SJSA1 (cell line): ENCODE data around the gene PIK3AP1. TPM values are rescaled to one million over a fixed set of nuclear protein-coding genes. Genes with fewer than 3 reads are reported as not detected.
"Not testable (repeated sequence)": the region's sequence is repeated elsewhere in the genome, so short reads cannot be mapped to it uniquely, and the experiment has no call there.

Experiments
- DNase-seq, 2 experiments: peaks; one replicate each; pipeline ENCODE4 v3.0.0-alpha.2; 2015 to 2020; ENCODE audit warnings: low spot score in 2 of 2, low read depth in 1 of 2
- H3K27ac ChIP-seq: fragments of 250-450 bp; sonication (Bioruptor Pico); 2 replicates; pipeline ENCODE4 v1.5.1; 2020; ENCODE audit warnings: mild to moderate bottlenecking, moderate library complexity
- H3K27me3 ChIP-seq: fragments of 250-450 bp; sonication (Bioruptor Pico); replicated peaks from 2 replicates; pipeline ENCODE4 v1.5.1; 2020; ENCODE audit warnings: mild to moderate bottlenecking, moderate library complexity
- H3K36me3 ChIP-seq: fragments of 250-450 bp; sonication (Bioruptor Pico); 2 replicates; pipeline ENCODE4 v1.5.1; 2020; ENCODE audit warnings: mild to moderate bottlenecking
- H3K4me1 ChIP-seq: fragments of 250-450 bp; sonication (Bioruptor Pico); replicated peaks from 2 replicates; pipeline ENCODE4 v1.6.1; 2021; ENCODE audit warnings: mild to moderate bottlenecking
- H3K4me3 ChIP-seq: fragments of 250-450 bp; sonication (Bioruptor Pico); 2 replicates; pipeline ENCODE4 v1.5.1; 2020; ENCODE audit warnings: mild to moderate bottlenecking
- H3K9me3 ChIP-seq: fragments of 250-450 bp; sonication (Bioruptor Pico); replicated peaks from 2 replicates; pipeline ENCODE4 v1.5.1; 2020; ENCODE audit warnings: mild to moderate bottlenecking
- total RNA-seq: library from RNA; depleted of rRNA; stranded (reverse); fragments of >200 nt; shearing (Covaris generic); gene quantifications from 2 replicates; pipeline ENCODE4 v1.2.3, GENCODE V29; 2014

Gene PIK3AP1
- total RNA-seq, 1 experiment from 2014 or later = 0.95 TPM

- H3K4me3 ChIP-seq = no peak overlapping the region
- peaks cover 36% of the 10 kb centered on the region for H3K4me1 ChIP-seq
- H3K36me3 ChIP-seq = peaks cover 25% of the 10 kb centered on the region
- DNase-seq = no peak
- no peaks in the 10 kb centered on the region for H3K27me3 ChIP-seq
- H3K27ac ChIP-seq = no peak overlapping the region
- peaks cover 4% of the 10 kb centered on the region; the same call in 1 of the 2 replicates for H3K9me3 ChIP-seq
These were observed 135.8 kb downstream of the PIK3AP1 start for GRCh38 chr10:96584474-96584873.

- Histone ChIP-seq H3K27me3 (no peaks in the 10 kb centered on the region), H3K4me3 (no peak overlapping the region)
- no peak for DNase-seq
These were observed 136.3 kb downstream of the PIK3AP1 start for GRCh38 chr10:96584035-96584434.

DNA sequence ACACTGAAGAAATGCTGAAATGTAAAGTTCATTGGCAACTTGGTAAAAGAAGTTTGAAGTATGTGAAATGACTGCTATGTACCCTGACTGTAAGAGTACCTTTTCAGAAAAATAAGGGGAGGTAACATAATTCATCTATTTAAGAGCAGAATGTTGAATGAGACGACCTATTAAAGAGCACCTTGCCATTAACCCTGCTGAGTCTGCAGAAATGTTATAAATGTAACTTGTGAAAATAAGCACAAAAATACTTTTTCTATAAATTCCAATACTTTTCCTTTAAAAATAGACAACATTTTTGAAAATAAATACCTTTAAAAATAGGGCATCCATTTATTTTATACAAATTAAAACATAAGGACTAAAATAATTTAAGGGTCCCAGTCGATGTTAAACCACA, 141.2 kb downstream of the PIK3AP1 start:
- peaks cover 8% of the 10 kb centered on the region for H3K4me1 ChIP-seq
- H3K9me3 ChIP-seq = no peaks in the 10 kb centered on the region
- H3K27me3 ChIP-seq = no peaks in the 10 kb centered on the region
- H3K36me3 ChIP-seq = peaks cover 14% of the 10 kb centered on the region
- no peak for DNase-seq
- no peak overlapping the region for H3K27ac ChIP-seq
- H3K4me3 ChIP-seq = no peak overlapping the region

More at GRCh38 chr10:96584035-96584434, 136.3 kb downstream of the PIK3AP1 start:
- H3K36me3 ChIP-seq = peaks cover 25% of the 10 kb centered on the region
- peaks cover 4% of the 10 kb centered on the region; the same call in 1 of the 2 replicates for H3K9me3 ChIP-seq
- peaks cover 31% of the 10 kb centered on the region for H3K4me1 ChIP-seq
- H3K27ac ChIP-seq = no peak overlapping the region

GRCh38 chr10:96578633-96579032, 141.7 kb downstream of the PIK3AP1 start:
- H3K27me3 ChIP-seq = no peaks in the 10 kb centered on the region
- H3K36me3 ChIP-seq = peaks cover 14% of the 10 kb centered on the region
- no peak overlapping the region for H3K27ac ChIP-seq
- no peak overlapping the region for H3K4me3 ChIP-seq
- DNase-seq = no peak
- H3K4me1 ChIP-seq = peaks cover 8% of the 10 kb centered on the region
- no peaks in the 10 kb centered on the region for H3K9me3 ChIP-seq

- H3K27ac ChIP-seq = no peak overlapping the region
- H3K9me3 ChIP-seq = no peaks in the 10 kb centered on the region
- H3K36me3 ChIP-seq = peaks cover 14% of the 10 kb centered on the region
- H3K4me3 ChIP-seq = no peak overlapping the region
- H3K4me1 ChIP-seq = peaks cover 8% of the 10 kb centered on the region
- DNase-seq = no peak
- no peaks in the 10 kb centered on the region for H3K27me3 ChIP-seq
These were observed 142.3 kb downstream of the PIK3AP1 start for GRCh38 chr10:96578022-96578421.

DNA sequence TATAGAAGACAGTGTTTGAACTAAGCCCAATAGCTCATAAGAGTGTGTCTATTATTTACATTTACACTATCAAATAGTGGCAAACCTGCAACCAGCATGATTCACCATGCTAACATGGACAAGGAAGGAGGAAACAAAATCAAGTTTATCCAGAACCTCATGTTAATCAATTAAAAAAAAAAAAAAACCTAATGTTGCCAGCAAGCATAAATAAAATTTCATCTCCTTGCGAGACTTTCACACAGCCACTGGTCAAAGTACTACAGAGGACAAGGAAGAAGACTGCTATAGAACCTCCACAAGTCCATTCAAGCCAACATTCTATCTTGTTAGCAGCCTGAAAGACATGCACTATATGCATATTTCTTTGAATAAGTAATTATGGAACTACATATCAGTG, 143.2 kb downstream of the PIK3AP1 start:
- Histone ChIP-seq H3K27ac (no peak overlapping the region), H3K27me3 (no peaks in the 10 kb centered on the region), H3K4me1 (peaks cover 8% of the 10 kb centered on the region), H3K36me3 (peaks cover 16% of the 10 kb centered on the region), H3K9me3 (no peaks in the 10 kb centered on the region), H3K4me3 (no peak overlapping the region)
- DNase-seq = no peak

DNA sequence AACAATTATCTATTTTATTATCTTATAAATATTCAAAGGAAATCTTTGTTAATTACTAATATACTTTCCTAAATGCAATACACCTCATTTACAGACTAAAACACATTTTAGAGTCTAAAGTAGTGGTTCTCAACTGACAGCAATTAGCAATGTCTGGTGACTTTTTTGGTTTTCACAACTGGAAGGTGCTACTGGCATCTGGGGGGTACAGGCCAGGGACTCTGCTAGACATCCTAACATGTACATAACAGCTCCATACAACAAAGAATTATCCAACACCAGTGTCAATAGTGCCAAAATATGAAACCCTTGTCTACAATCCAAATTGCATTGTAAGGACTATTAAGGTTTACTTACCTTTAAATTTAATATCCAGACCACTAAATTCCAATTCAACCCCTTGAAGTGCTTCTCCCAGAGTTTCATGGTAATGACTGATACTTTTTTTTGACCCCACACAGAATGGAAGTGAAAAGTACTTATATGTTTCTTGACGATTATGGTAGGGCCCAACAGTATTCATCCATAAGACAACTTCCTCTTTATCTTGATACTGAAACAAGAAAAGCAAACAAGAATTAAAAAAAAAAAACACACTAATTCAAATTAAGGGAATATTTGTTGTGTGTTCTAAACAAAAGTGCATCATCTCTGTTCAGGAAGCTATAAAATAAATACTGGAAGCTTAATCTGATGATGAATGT, 143.9 kb downstream of the PIK3AP1 start:
- no peak for DNase-seq
- Histone ChIP-seq H3K27me3 (no peaks in the 10 kb centered on the region), H3K4me1 (peaks cover 8% of the 10 kb centered on the region), H3K4me3 (no peak overlapping the region), H3K9me3 (no peaks in the 10 kb centered on the region), H3K27ac (no peak overlapping the region), H3K36me3 (peaks cover 22% of the 10 kb centered on the region)

DNA sequence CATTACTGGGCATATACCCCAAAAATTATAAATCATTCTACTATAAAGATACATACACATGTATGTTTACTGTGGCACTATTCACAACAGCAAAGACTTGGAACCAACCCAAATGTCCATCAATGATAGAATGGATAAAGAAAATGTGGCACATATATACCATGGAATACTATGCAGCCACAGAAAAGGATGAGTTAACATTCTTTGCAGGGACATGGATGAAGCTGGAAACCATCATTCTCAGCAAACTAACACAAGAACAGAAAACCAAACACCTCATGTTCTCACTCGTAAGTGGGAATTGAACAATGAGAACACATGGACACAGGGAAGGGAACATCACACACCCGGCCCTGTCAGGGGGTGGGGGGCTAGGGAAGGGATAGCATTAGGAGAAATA, 145.8 kb downstream of the PIK3AP1 start:
- peaks cover 25% of the 10 kb centered on the region for H3K36me3 ChIP-seq
- not testable (repeated sequence) for DNase-seq, H3K27ac ChIP-seq, H3K4me1 ChIP-seq, H3K4me3 ChIP-seq, H3K27me3 ChIP-seq, H3K9me3 ChIP-seq

DNA sequence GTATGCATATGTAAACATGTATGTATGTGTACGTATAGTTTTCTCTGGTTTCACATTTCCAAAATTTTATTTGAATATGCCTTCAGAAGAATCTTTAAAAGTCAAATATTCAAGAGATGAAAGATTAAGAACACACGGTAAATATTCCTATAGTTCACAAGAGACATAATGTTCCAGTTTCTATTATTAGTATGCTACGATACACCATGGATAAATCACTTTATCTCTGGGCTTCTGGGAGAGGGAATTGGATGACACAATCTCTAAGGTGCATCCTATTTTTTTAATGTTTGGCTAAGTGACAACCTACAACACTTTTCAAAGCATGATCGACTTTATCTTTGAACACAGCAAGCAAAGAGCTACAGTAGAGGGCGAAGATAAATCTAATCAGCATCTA, 147.3 kb downstream of the PIK3AP1 start:
- DNase-seq = no peak
- Histone ChIP-seq H3K36me3 (peaks cover 34% of the 10 kb centered on the region), H3K4me1 (no peaks in the 10 kb centered on the region), H3K9me3 (no peaks in the 10 kb centered on the region), H3K27ac (no peak overlapping the region), H3K27me3 (no peaks in the 10 kb centered on the region), H3K4me3 (no peak overlapping the region)

DNA sequence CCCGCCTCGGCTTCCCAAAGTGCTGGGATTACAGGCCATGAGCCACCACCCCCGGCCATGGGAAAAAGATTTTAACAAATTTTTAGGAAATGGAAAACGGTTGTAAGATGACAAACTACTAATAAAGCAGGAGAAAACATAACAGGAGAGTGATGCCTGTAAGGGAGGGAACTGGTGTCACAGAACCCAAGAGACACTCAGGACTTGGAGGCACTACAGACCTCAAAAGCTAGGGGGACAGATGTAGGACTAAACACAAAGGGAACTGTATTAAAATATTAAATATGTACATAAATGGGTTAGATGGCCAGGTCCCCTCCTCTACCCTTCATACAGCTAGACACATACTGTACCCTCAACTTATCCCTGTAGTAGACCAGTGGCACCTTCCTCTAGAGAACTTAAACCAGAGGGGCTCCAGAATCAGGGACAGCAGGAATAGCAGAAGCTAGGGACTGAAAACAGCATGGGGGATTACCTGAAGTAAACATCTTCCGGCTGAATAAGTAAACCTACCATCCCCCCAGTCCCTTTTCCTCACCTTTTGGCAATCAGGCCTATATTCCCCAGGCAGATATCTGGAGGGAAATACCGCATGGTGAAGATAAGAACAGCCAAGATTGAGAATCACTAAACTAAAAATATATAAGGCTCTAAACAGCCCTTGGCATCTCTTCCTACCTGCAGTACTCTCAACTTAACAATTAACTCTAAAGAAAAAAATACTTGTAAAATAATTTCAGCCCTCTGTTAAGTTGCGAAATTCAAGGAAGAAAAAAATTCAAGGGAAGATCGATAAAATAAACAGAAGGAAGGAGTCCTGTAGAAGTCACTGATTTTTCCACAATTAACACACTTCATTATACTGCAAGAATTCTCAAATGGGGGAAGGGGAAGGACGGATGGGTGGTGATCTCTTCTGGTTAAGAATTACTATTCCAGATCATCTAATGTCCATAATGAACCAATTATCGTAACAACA, 149.0 kb downstream of the PIK3AP1 start:
- Histone ChIP-seq H3K27ac (no peak overlapping the region), H3K27me3 (no peaks in the 10 kb centered on the region), H3K4me3 (no peak overlapping the region), H3K36me3 (peaks cover 36% of the 10 kb centered on the region), H3K9me3 (no peaks in the 10 kb centered on the region), H3K4me1 (peaks cover 4% of the 10 kb centered on the region)
- no peak for DNase-seq

DNA sequence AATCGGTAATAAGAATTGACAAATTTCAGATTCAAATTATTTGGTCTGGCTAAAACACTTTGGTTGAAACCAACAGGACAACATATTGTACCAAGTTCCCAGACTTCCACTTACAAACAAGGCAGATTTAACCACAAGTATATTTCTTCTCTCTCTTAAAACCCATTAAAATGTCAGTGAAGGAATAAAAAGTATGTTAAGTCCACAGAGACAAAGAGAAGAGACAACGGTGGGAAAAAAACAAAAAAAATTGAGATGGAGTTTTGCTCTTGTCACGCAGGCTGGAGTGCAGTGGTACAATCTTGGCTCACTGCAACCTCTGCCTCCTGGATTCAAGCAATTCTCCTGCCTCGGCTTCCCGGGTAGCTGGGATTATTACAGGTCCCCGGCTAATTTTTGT, 149.8 kb downstream of the PIK3AP1 start:
- DNase-seq = no peak
- Histone ChIP-seq H3K27me3 (no peaks in the 10 kb centered on the region), H3K4me3 (no peak overlapping the region), H3K9me3 (no peaks in the 10 kb centered on the region), H3K4me1 (peaks cover 8% of the 10 kb centered on the region), H3K27ac (no peak overlapping the region), H3K36me3 (peaks cover 30% of the 10 kb centered on the region)

DNA sequence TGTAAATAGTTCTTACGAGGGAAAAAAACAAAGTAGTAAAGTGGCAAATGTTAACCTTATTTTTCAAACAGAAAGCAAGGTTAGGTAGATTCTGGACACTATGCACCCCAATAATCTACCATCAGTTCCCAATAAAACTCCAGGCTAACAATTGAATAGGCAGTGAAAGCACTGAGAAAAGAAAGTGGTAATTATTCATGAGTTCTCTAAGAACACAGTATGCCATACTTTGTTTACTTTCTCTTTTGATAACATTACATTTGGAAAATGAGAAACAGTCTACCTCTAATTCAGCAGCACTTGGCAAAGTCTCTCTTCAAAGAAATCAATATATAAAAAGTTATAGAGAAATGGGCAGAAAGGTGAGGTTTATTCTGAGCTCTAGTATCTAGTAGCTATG, 151.9 kb downstream of the PIK3AP1 start:
- DNase-seq = no peak
- Histone ChIP-seq H3K27me3 (no peaks in the 10 kb centered on the region), H3K36me3 (peaks cover 34% of the 10 kb centered on the region), H3K9me3 (no peaks in the 10 kb centered on the region), H3K4me1 (peaks cover 8% of the 10 kb centered on the region), H3K4me3 (no peak overlapping the region), H3K27ac (no peak overlapping the region)

GRCh38 chr10:96565774-96566173, 154.5 kb downstream of the PIK3AP1 start:
- no peaks in the 10 kb centered on the region for H3K27me3 ChIP-seq
- H3K4me3 ChIP-seq = no peak overlapping the region
- no peaks in the 10 kb centered on the region for H3K9me3 ChIP-seq
- H3K27ac ChIP-seq = no peak overlapping the region
- peaks cover 38% of the 10 kb centered on the region for H3K36me3 ChIP-seq
- H3K4me1 ChIP-seq = peaks cover 8% of the 10 kb centered on the region
- peak in 1 of 2 experiments; percentile 61 for DNase-seq
